Neural progenitor cell (in vitro differentiated cells): ENCODE results near the gene ZHX3. TPM values are rescaled to one million over a fixed set of nuclear protein-coding genes. Genes with fewer than 3 reads are reported as not detected.

Experiments
- DNase-seq: peaks from one replicate; pipeline ENCODE4 v3.0.0-alpha.2; 2016; ENCODE audit warnings: low spot score
- H2AFZ ChIP-seq: fragments of 200-600 bp; sonication (generic); replicated peaks from 2 replicates; pipeline ENCODE4 v1.6.1; 2016; ENCODE audit warnings: antibody characterized with exemption
- H3F3A ChIP-seq: fragments of 200-600 bp; sonication (generic); 2 replicates; pipeline ENCODE4 v1.6.1; 2016; ENCODE audit warnings: antibody characterized with exemption, low read depth
- H3K27ac ChIP-seq: fragments of 200-600 bp; sonication (generic); 2 replicates; pipeline ENCODE4 v1.5.1; 2016; ENCODE audit warnings: mild to moderate bottlenecking
- H3K27me3 ChIP-seq: fragments of 200-600 bp; sonication (generic); 2 replicates; pipeline ENCODE4 v1.6.1; 2016; ENCODE audit warnings: mild to moderate bottlenecking, moderate library complexity
- H3K36me3 ChIP-seq: fragments of 200-600 bp; sonication (generic); 2 replicates; pipeline ENCODE4 v1.5.1; 2016
- H3K4me1 ChIP-seq: fragments of 200-600 bp; sonication (generic); 2 replicates; pipeline ENCODE4 v1.6.1; 2016; ENCODE audit warnings: mixed run types
- H3K4me2 ChIP-seq: fragments of 200-600 bp; sonication (generic); 2 replicates; pipeline ENCODE4 v1.6.1; 2016
- H3K4me3 ChIP-seq: fragments of 200-600 bp; sonication (generic); 2 replicates; pipeline ENCODE4 v1.5.1; 2016
- H3K79me2 ChIP-seq: fragments of 200-600 bp; sonication (generic); 2 replicates; pipeline ENCODE4 v1.6.1; 2016; ENCODE audit warnings: low read depth
- H3K9ac ChIP-seq: fragments of 200-600 bp; sonication (generic); 2 replicates; pipeline ENCODE4 v1.6.1; 2016
- H3K9me3 ChIP-seq: fragments of 200-600 bp; sonication (generic); 2 replicates; pipeline ENCODE4 v1.5.1; 2016; ENCODE audit warnings: low read depth
- H4K20me1 ChIP-seq: fragments of 200-600 bp; sonication (generic); 2 replicates; pipeline ENCODE4 v1.6.1; 2016; ENCODE audit warnings: low read depth
- H3K27ac Mint-ChIP-seq: 3 replicates; pipeline ENCODE4 v1.8.0; 2021; ENCODE audit warnings: mixed read lengths
- H3K27me3 Mint-ChIP-seq: 2 replicates; pipeline ENCODE4 v1.8.0; 2022; ENCODE audit warnings: low read depth, mild to moderate bottlenecking, inconsistent platforms, moderate library complexity, mixed read lengths; ENCODE audit not compliant: insufficient read depth
- H3K36me3 Mint-ChIP-seq: 3 replicates; pipeline ENCODE4 v1.8.0; 2021; ENCODE audit warnings: mixed read lengths
- H3K4me1 Mint-ChIP-seq: 3 replicates; pipeline ENCODE4 v1.8.0; 2021; ENCODE audit warnings: mixed read lengths
- H3K4me3 Mint-ChIP-seq: 3 replicates; pipeline ENCODE4 v1.8.0; 2021; ENCODE audit warnings: mild to moderate bottlenecking, moderate library complexity, mixed read lengths
- H3K9me3 Mint-ChIP-seq: 3 replicates; pipeline ENCODE4 v1.8.0; 2020; ENCODE audit warnings: mixed read lengths
- CTCF ChIP-seq: fragments of 200-600 bp; sonication (generic); IDR thresholded peaks from 2 replicates; pipeline ENCODE4 v1.5.1; 2017; ENCODE audit warnings: antibody characterized with exemption, mild to moderate bottlenecking
- EZH2 ChIP-seq: fragments of 200-600 bp; sonication (generic); IDR thresholded peaks from 2 replicates; pipeline ENCODE4 v1.6.1; 2017; ENCODE audit warnings: antibody characterized with exemption, mild to moderate bottlenecking, moderate library complexity
- EZH2phosphoT487 ChIP-seq: fragments of 200-600 bp; sonication (generic); IDR thresholded peaks from 2 replicates; pipeline ENCODE4 v1.6.1; 2017; ENCODE audit warnings: antibody characterized with exemption
- total RNA-seq: library from RNA; depleted of rRNA; stranded (reverse); fragments of >200 nt; gene quantifications from 2 replicates; pipeline ENCODE4 v1.2.3, GENCODE V29; 2015; ENCODE audit warnings: low replicate concordance

Gene ZHX3
- total RNA-seq, 1 donor from 2014 or later, result 6.8 TPM

- Histone ChIP-seq H4K20me1 (no peaks in the 10 kb centered on the region), H3K9ac (no peak overlapping the region), H3K27ac (no peak overlapping the region), H3K36me3 (no peaks in the 10 kb centered on the region), H3K79me2 (no peaks in the 10 kb centered on the region), H2AFZ (no peak overlapping the region), H3K4me2 (no peak overlapping the region), H3K9me3 (no peaks in the 10 kb centered on the region), H3K27me3 (no peaks in the 10 kb centered on the region), H3K4me1 (no peaks in the 10 kb centered on the region), H3K4me3 (no peak overlapping the region), H3F3A (peaks cover 10% of the 10 kb centered on the region)
- no peak overlapping the region for H3K27ac Mint-ChIP-seq
- no peaks in the 10 kb centered on the region for H3K9me3 Mint-ChIP-seq
- DNase-seq, result no peak
- no peak overlapping the region for H3K4me3 Mint-ChIP-seq
- peaks cover 2% of the 10 kb centered on the region for H3K27me3 Mint-ChIP-seq
- peaks cover 1% of the 10 kb centered on the region for H3K36me3 Mint-ChIP-seq
- TF ChIP-seq EZH2phosphoT487 (no peak), CTCF (no peak), EZH2 (no peak)
- H3K4me1 Mint-ChIP-seq, result no peaks in the 10 kb centered on the region
These were observed 48.4 kb downstream of the ZHX3 start for GRCh38 chr20:41268917-41269652.

GRCh38 chr20:41268402-41268801, 49.1 kb downstream of the ZHX3 start:
- H3K9me3 ChIP-seq, result no peaks in the 10 kb centered on the region
- Mint-ChIP-seq H3K27ac (no peak overlapping the region), H3K4me3 (no peak overlapping the region), H3K36me3 (peaks cover 1% of the 10 kb centered on the region), H3K4me1 (no peaks in the 10 kb centered on the region), H3K9me3 (no peaks in the 10 kb centered on the region), H3K27me3 (peaks cover 2% of the 10 kb centered on the region)
- H3F3A ChIP-seq, result peaks cover 10% of the 10 kb centered on the region
- no peaks in the 10 kb centered on the region for H3K27me3 ChIP-seq
- no peaks in the 10 kb centered on the region for H4K20me1 ChIP-seq
- DNase-seq, result no peak
- H2AFZ ChIP-seq, result no peak overlapping the region
- no peaks in the 10 kb centered on the region for H3K36me3 ChIP-seq
- no peaks in the 10 kb centered on the region for H3K79me2 ChIP-seq
- H3K4me2 ChIP-seq, result no peak overlapping the region
- H3K27ac ChIP-seq, result no peak overlapping the region
- TF ChIP-seq EZH2 (no peak), EZH2phosphoT487 (no peak), CTCF (no peak)
- H3K4me1 ChIP-seq, result no peaks in the 10 kb centered on the region
- H3K4me3 ChIP-seq, result no peak overlapping the region
- H3K9ac ChIP-seq, result no peak overlapping the region

GRCh38 chr20:41265938-41266337, 51.6 kb downstream of the ZHX3 start:
- H4K20me1 ChIP-seq, result no peaks in the 10 kb centered on the region

More at GRCh38 chr20:41265938-41266337, 51.6 kb downstream of the ZHX3 start:
- H2AFZ ChIP-seq, result no peak overlapping the region
- no peak for DNase-seq
- H3K9ac ChIP-seq, result no peak overlapping the region
- H3K9me3 ChIP-seq, result no peaks in the 10 kb centered on the region
- Mint-ChIP-seq H3K27ac (no peak overlapping the region), H3K27me3 (no peaks in the 10 kb centered on the region), H3K36me3 (peaks cover 1% of the 10 kb centered on the region), H3K9me3 (no peaks in the 10 kb centered on the region), H3K4me1 (no peaks in the 10 kb centered on the region), H3K4me3 (no peak overlapping the region)
- H3K27ac ChIP-seq, result no peak overlapping the region
- peaks cover 7% of the 10 kb centered on the region for H3K4me1 ChIP-seq
- H3F3A ChIP-seq, result peaks cover 11% of the 10 kb centered on the region
- TF ChIP-seq EZH2phosphoT487 (no peak), CTCF (no peak), EZH2 (no peak)
- no peak overlapping the region for H3K4me3 ChIP-seq
- H3K4me2 ChIP-seq, result no peak overlapping the region
- no peaks in the 10 kb centered on the region for H3K79me2 ChIP-seq
- H3K27me3 ChIP-seq, result no peaks in the 10 kb centered on the region
- H3K36me3 ChIP-seq, result no peaks in the 10 kb centered on the region
